Hepatocyte (in vitro differentiated cells): Measurements from ENCODE around the gene TIGD4. TPM values are rescaled to one million over a fixed set of nuclear protein-coding genes. Genes with fewer than 3 reads are reported as not detected.

Experiments used
- DNase-seq: peaks from one replicate; pipeline ENCODE4 v3.0.0-alpha.2; 2016; ENCODE audit warnings: low spot score
- H2AFZ ChIP-seq: fragments of 200-600 bp; sonication (generic); 2 replicates; pipeline ENCODE4 v1.6.0; 2016; ENCODE audit warnings: antibody characterized with exemption, mild to moderate bottlenecking
- H3K27ac ChIP-seq: fragments of 200-600 bp; sonication (generic); 2 replicates; pipeline ENCODE4 v1.5.1; 2016; ENCODE audit warnings: mild to moderate bottlenecking
- H3K27me3 ChIP-seq: fragments of 200-600 bp; sonication (generic); 2 replicates; pipeline ENCODE4 v1.6.1; 2016
- H3K36me3 ChIP-seq: fragments of 200-600 bp; sonication (generic); replicated peaks from 2 replicates; pipeline ENCODE4 v1.5.1; 2016; ENCODE audit warnings: low read depth; ENCODE audit not compliant: insufficient read depth
- H3K4me1 ChIP-seq: fragments of 200-600 bp; sonication (generic); 2 replicates; pipeline ENCODE4 v1.5.1; 2016; ENCODE audit warnings: mild to moderate bottlenecking, moderate library complexity; ENCODE audit not compliant: insufficient read depth
- H3K4me2 ChIP-seq: fragments of 200-600 bp; sonication (generic); 2 replicates; pipeline ENCODE4 v1.6.0; 2016
- H3K4me3 ChIP-seq: fragments of 200-600 bp; sonication (generic); 2 replicates; pipeline ENCODE4 v1.5.1; 2016; ENCODE audit warnings: mild to moderate bottlenecking
- H3K79me2 ChIP-seq: fragments of 200-600 bp; sonication (generic); 2 replicates; pipeline ENCODE4 v1.6.0; 2017; ENCODE audit warnings: mild to moderate bottlenecking
- H3K9me2 ChIP-seq: fragments of 200-600 bp; sonication (generic); replicated peaks from 2 replicates; pipeline ENCODE4 v1.6.0; 2017; ENCODE audit warnings: mild to moderate bottlenecking; ENCODE audit not compliant: insufficient read depth
- H3K9me3 ChIP-seq: fragments of 200-600 bp; sonication (generic); 2 replicates; pipeline ENCODE4 v1.5.1; 2016; ENCODE audit warnings: low read depth, mild to moderate bottlenecking
- H4K20me1 ChIP-seq: fragments of 200-600 bp; sonication (generic); 2 replicates; pipeline ENCODE4 v1.6.0; 2016; ENCODE audit warnings: mild to moderate bottlenecking; ENCODE audit not compliant: insufficient read depth, poor library complexity, severe bottlenecking
- CTCF ChIP-seq: fragments of 200-600 bp; sonication (generic); IDR thresholded peaks from 2 replicates; pipeline ENCODE4 v1.5.1; 2016; ENCODE audit warnings: antibody characterized with exemption, mild to moderate bottlenecking; ENCODE audit not compliant: poor library complexity
- EZH2 ChIP-seq: fragments of 200-600 bp; sonication (generic); IDR thresholded peaks from 2 replicates; pipeline ENCODE4 v1.6.1; 2016; ENCODE audit warnings: antibody characterized with exemption, mild to moderate bottlenecking, borderline replicate concordance
- EZH2phosphoT487 ChIP-seq: fragments of 200-600 bp; sonication (generic); IDR thresholded peaks from one replicate; pipeline ENCODE4 v1.6.1; 2018; ENCODE audit warnings: antibody characterized with exemption, mild to moderate bottlenecking, low read depth, moderate library complexity; ENCODE audit not compliant: unreplicated experiment, severe bottlenecking
- WGBS: methylation state at CpG from one replicate; pipeline ENCODE4 v1.1.6; 2016; ENCODE audit warnings: low lambda C conversion rate; ENCODE audit errors: missing lambda C conversion rate; 5-methylcytosine and 5-hydroxymethylcytosine counted together
- polyA plus RNA-seq: library from polyadenylated mRNA; unstranded; fragments of >200 nt; fragmentation: Nextera tagmentation; extraction: Ambion mirVana; gene quantifications from 2 replicates; pipeline ENCODE4 v1.2.1, GENCODE V29; 2016
- total RNA-seq: library from RNA; depleted of rRNA; stranded (reverse); fragments of >200 nt; gene quantifications from 2 replicates; pipeline ENCODE4 v1.2.3, GENCODE V29; 2014

TIGD4 gene
- total and polyA plus RNA-seq, 2 experiments from 2014 or later, result 0.19 to 1.3 TPM

- Histone ChIP-seq H3K27ac (no peak overlapping the region), H3K36me3 (no peaks in the 10 kb centered on the region), H3K27me3 (no peaks in the 10 kb centered on the region), H3K4me3 (no peak overlapping the region), H2AFZ (no peak overlapping the region), H3K4me1 (no peaks in the 10 kb centered on the region), H3K79me2 (no peaks in the 10 kb centered on the region), H3K4me2 (no peak overlapping the region), H3K9me2 (no peaks in the 10 kb centered on the region), H4K20me1 (no peaks in the 10 kb centered on the region), H3K9me3 (no peaks in the 10 kb centered on the region)
- 83% methylated on average over 5 of the region's 5 CpGs for WGBS
- TF ChIP-seq EZH2 (no peak), CTCF (no peak), EZH2phosphoT487 (no peak)
- DNase-seq, result no peak
These were observed 45.4 kb downstream of the TIGD4 start for GRCh38 chr4:152734015-152734698.

- WGBS, result 87% methylated on average over 2 of the region's 2 CpGs
- Histone ChIP-seq H3K9me2 (no peaks in the 10 kb centered on the region), H3K27ac (no peak overlapping the region), H3K4me2 (no peak overlapping the region), H3K4me3 (no peak overlapping the region), H3K79me2 (no peaks in the 10 kb centered on the region), H3K4me1 (no peaks in the 10 kb centered on the region), H3K27me3 (no peaks in the 10 kb centered on the region), H3K36me3 (no peaks in the 10 kb centered on the region), H2AFZ (no peak overlapping the region), H4K20me1 (no peaks in the 10 kb centered on the region), H3K9me3 (no peaks in the 10 kb centered on the region)
- DNase-seq, result no peak
- no peak for TF ChIP-seq EZH2
- TF ChIP-seq CTCF, result no peak
- TF ChIP-seq EZH2phosphoT487, result no peak
These were observed 47.5 kb downstream of the TIGD4 start for GRCh38 chr4:152731997-152732396.

GRCh38 chr4:152729466-152729865, 50.1 kb downstream of the TIGD4 start:
- Histone ChIP-seq H3K4me1 (no peaks in the 10 kb centered on the region), H2AFZ (no peak overlapping the region), H3K4me3 (no peak overlapping the region), H3K36me3 (no peaks in the 10 kb centered on the region), H4K20me1 (no peaks in the 10 kb centered on the region), H3K9me3 (no peaks in the 10 kb centered on the region), H3K79me2 (no peaks in the 10 kb centered on the region), H3K4me2 (no peak overlapping the region), H3K27ac (no peak overlapping the region), H3K27me3 (no peaks in the 10 kb centered on the region), H3K9me2 (no peaks in the 10 kb centered on the region)
- DNase-seq, result no peak
- no peak for TF ChIP-seq CTCF
- TF ChIP-seq EZH2, result no peak
- no peak for TF ChIP-seq EZH2phosphoT487
- WGBS, result 44% methylated on average over 2 of the region's 2 CpGs

- Histone ChIP-seq H3K4me2 (no peak overlapping the region), H2AFZ (no peak overlapping the region), H3K27ac (no peak overlapping the region), H3K9me3 (no peaks in the 10 kb centered on the region), H3K9me2 (no peaks in the 10 kb centered on the region), H3K4me1 (no peaks in the 10 kb centered on the region), H3K36me3 (no peaks in the 10 kb centered on the region), H3K27me3 (no peaks in the 10 kb centered on the region), H3K79me2 (no peaks in the 10 kb centered on the region), H4K20me1 (no peaks in the 10 kb centered on the region), H3K4me3 (no peak overlapping the region)
- WGBS, result 95% methylated on average over 1 of the region's 1 CpG
- no peak for DNase-seq
- TF ChIP-seq EZH2 (no peak), CTCF (no peak), EZH2phosphoT487 (no peak)
These were observed 51.2 kb downstream of the TIGD4 start for GRCh38 chr4:152728343-152728742.
